A673 (cell line): ENCODE measurements around the gene SRBD1. TPM values are rescaled to one million over a fixed set of nuclear protein-coding genes. Genes with fewer than 3 reads are reported as not detected.
A peak's percentile ranks its signal among the peaks of the same experiment; 100 is the strongest.

Source experiments
- BruUV-seq: library from RNA; stranded (reverse); fragments of 400-500 nt; replicated peaks from 2 replicates; lab custom pipeline; 2021; lab: Mats Ljungman, UMichigan
- CTCF ChIA-PET: fragments of 300-600 bp; sonication (Branson Sonifier 250); formaldehyde crosslinking; loops from one replicate; lab custom pipeline; 2022; ENCODE audit warnings: antibody characterized with exemption; lab: Charles Lee
- POLR2A ChIA-PET: fragments of 300-600 bp; sonication (Branson Sonifier 250); formaldehyde crosslinking; loops from one replicate; lab custom pipeline; 2022; ENCODE audit warnings: antibody characterized with exemption; ENCODE audit not compliant: low non-redundant PET; lab: Charles Lee
- DNase-seq: peaks from one replicate; pipeline ENCODE4 v3.0.0-alpha.2; 2015; ENCODE audit warnings: low spot score
- H3K27ac ChIP-seq: fragments of 200-600 bp; sonication (generic); 2 replicates; pipeline ENCODE4 v1.5.1; 2016; ENCODE audit warnings: mixed run types, low read depth, mild to moderate bottlenecking, mixed read lengths, antibody characterized with exemption, low read length; ENCODE audit not compliant: poor library complexity, severe bottlenecking
- H3K27me3 ChIP-seq: fragments of 200-600 bp; sonication (generic); replicated peaks from 2 replicates; pipeline ENCODE4 v1.6.1; 2017; ENCODE audit warnings: mixed run types, low read depth, mild to moderate bottlenecking, mixed read lengths, antibody characterized with exemption, low read length; ENCODE audit not compliant: insufficient read depth, poor library complexity
- H3K36me3 ChIP-seq: fragments of 200-600 bp; sonication (generic); 2 replicates; pipeline ENCODE4 v1.6.1; 2016; ENCODE audit warnings: mixed run types, mild to moderate bottlenecking, mixed read lengths, antibody characterized with exemption, low read length; ENCODE audit not compliant: insufficient read depth, poor library complexity, severe bottlenecking
- H3K4me1 ChIP-seq: fragments of 200-600 bp; sonication (generic); 2 replicates; pipeline ENCODE4 v1.6.1; 2017; ENCODE audit warnings: mixed run types, mild to moderate bottlenecking, mixed read lengths, antibody characterized with exemption, low read length; ENCODE audit not compliant: insufficient read depth, poor library complexity, severe bottlenecking
- H3K4me3 ChIP-seq: fragments of 200-600 bp; sonication (generic); 2 replicates; pipeline ENCODE4 v1.5.1; 2016; ENCODE audit warnings: low read depth, mixed run types, mild to moderate bottlenecking, mixed read lengths, low read length; ENCODE audit not compliant: poor library complexity, severe bottlenecking
- H3K9me3 ChIP-seq: fragments of 200-600 bp; sonication (generic); 2 replicates; pipeline ENCODE4 v1.6.1; 2016; ENCODE audit warnings: mixed run types, low read depth, mild to moderate bottlenecking, mixed read lengths, antibody characterized with exemption, low read length; ENCODE audit not compliant: poor library complexity, severe bottlenecking
- EZH2 ChIP-seq: fragments of 200-600 bp; sonication (generic); IDR thresholded peaks from 2 replicates; pipeline ENCODE4 v1.6.1; 2017; ENCODE audit warnings: borderline replicate concordance, low read depth, mild to moderate bottlenecking, mixed read lengths, antibody characterized with exemption, low read length; ENCODE audit not compliant: poor library complexity, severe bottlenecking
- intact Hi-C: fragments of 100-400 bp; cut with micrococcal nuclease; formaldehyde crosslinking; loops from one replicate; pipeline ENCODE4 v1.10.0; 2022; ENCODE audit not compliant: unreplicated experiment
- total RNA-seq: library from RNA; stranded (reverse); gene quantifications from 2 replicates; pipeline ENCODE4 v1.2.3, GENCODE V29; 2021
- TF ChIP-seq, protein P1 (sequence below): fragments of 300-800, 200-600 bp; sonication (generic); conservative IDR thresholded peaks from 2 replicates; pipeline ENCODE4 v1.5.1; 2017; ENCODE audit warnings: low read depth, mild to moderate bottlenecking, antibody characterized with exemption, low read length, moderate library complexity, mixed read lengths

The SRBD1 gene
- total RNA-seq, 1 experiment from 2014 or later, result 21.9 TPM

GRCh38 chr2:45643543-45644542 lies 32.8 kb upstream of the SRBD1 start:
- intact Hi-C loops, result loop anchor here (1.0 to 5.0 kb wide), 3 partner anchors 134 to 723 kb away; no protein-coding TSS in a partner anchor
- H3K9me3 ChIP-seq, result no peaks in the 10 kb centered on the region
- H3K36me3 ChIP-seq, result no peaks in the 10 kb centered on the region
- ChIA-PET POLR2A (no interaction called here), CTCF (no interaction called here)
- TF ChIP-seq, protein P1, sequence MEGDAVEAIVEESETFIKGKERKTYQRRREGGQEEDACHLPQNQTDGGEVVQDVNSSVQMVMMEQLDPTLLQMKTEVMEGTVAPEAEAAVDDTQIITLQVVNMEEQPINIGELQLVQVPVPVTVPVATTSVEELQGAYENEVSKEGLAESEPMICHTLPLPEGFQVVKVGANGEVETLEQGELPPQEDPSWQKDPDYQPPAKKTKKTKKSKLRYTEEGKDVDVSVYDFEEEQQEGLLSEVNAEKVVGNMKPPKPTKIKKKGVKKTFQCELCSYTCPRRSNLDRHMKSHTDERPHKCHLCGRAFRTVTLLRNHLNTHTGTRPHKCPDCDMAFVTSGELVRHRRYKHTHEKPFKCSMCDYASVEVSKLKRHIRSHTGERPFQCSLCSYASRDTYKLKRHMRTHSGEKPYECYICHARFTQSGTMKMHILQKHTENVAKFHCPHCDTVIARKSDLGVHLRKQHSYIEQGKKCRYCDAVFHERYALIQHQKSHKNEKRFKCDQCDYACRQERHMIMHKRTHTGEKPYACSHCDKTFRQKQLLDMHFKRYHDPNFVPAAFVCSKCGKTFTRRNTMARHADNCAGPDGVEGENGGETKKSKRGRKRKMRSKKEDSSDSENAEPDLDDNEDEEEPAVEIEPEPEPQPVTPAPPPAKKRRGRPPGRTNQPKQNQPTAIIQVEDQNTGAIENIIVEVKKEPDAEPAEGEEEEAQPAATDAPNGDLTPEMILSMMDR, result peak; percentile 77
- TF ChIP-seq EZH2, result no peak
- peak overlapping the region; percentile 55 for H3K4me3 ChIP-seq
- peak; percentile 75 for DNase-seq
- H3K27ac ChIP-seq, result no peak overlapping the region
- H3K4me1 ChIP-seq, result no peaks in the 10 kb centered on the region
- no TSS peak for BruUV-seq
- peaks cover 22% of the 10 kb centered on the region for H3K27me3 ChIP-seq

- no peak for TF ChIP-seq EZH2
- TF ChIP-seq, protein P1, result no peak
- Histone ChIP-seq H3K4me3 (peak overlapping the region; percentile 55), H3K27me3 (peaks cover 20% of the 10 kb centered on the region), H3K9me3 (no peaks in the 10 kb centered on the region), H3K27ac (no peak overlapping the region), H3K4me1 (no peaks in the 10 kb centered on the region), H3K36me3 (no peaks in the 10 kb centered on the region)
- POLR2A ChIA-PET, result no interaction called here
- BruUV-seq, result no TSS peak
- DNase-seq, result no peak
- intact Hi-C loops, result loop anchor here (1.0 to 5.0 kb wide), 2 partner anchors 135 to 724 kb away; no protein-coding TSS in a partner anchor
- CTCF ChIA-PET, result interaction anchor here (0.6 kb wide), 1 partner anchor 136 kb away, joined by 3 read pairs; no protein-coding TSS in a partner anchor
Observed at GRCh38 chr2:45643095-45643494, 32.0 kb upstream of the SRBD1 start.

DNA sequence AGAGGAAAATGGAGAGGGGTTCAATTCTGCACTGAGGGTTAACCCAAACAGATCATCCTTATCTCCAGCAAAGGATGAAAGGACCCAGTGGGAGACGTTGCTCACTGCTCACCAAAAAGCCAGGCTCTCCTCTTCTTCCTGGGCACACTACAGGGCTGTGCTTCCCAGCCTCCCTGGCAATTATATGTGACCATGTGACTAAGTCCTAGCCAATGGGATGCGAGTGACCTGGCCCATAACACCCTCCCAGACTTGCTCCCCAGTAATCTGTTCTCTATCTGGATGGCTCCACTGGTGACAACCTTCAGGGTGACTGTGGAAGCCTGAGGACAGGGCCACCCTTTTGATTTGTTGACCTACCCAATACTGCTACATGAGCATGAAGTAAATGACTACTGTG lies 29.5 kb upstream of the SRBD1 start:
- Histone ChIP-seq H3K4me1 (no peaks in the 10 kb centered on the region), H3K9me3 (no peaks in the 10 kb centered on the region), H3K27me3 (peaks cover 30% of the 10 kb centered on the region), H3K36me3 (no peaks in the 10 kb centered on the region), H3K4me3 (no peak overlapping the region), H3K27ac (no peak overlapping the region)
- ChIA-PET CTCF (no interaction called here), POLR2A (no interaction called here)
- intact Hi-C loops, result loop anchor here (5.0 kb wide), 1 partner anchor 727 kb away; no protein-coding TSS in a partner anchor
- DNase-seq, result no peak
- TF ChIP-seq, protein P1, result no peak
- no peak for TF ChIP-seq EZH2
- BruUV-seq, result no TSS peak
